Measurements from ENCODE around the gene ZDHHC8.

The ZDHHC8 gene

GRCh38 chr22:20114506-20115475, 16.8 kb upstream of the ZDHHC8 start:
- Histone ChIP-seq H3K27ac (replicated peaks) (peak overlapping the region; percentile 90), H3K4me3 (replicated peaks; ENCODE audit: insufficient read depth, low read length) (no peak overlapping the region)
- TF ChIP-seq POLR2AphosphoS5 (IDR thresholded peaks at IDR 0.05; ENCODE audit: low read depth) (peak; percentile 13; the same call in 1 of the 2 replicates), GABPA (IDR thresholded peaks at IDR 0.05; ENCODE audit: low read depth) (no peak)

GRCh38 chr22:20115691-20116375, 15.8 kb upstream of the ZDHHC8 start, which contains the start of gene RANBP1:
RANBP1 (plus strand) TSS chr22:20116104; CDS start chr22:20116185, 81 bp downstream.
- Histone ChIP-seq H3K4me3 (replicated peaks; ENCODE audit: insufficient read depth, low read length) (peak within 1 kb of the TSS; percentile 98), H3K27me3 (ENCODE audit: insufficient read depth, poor library complexity, severe bottlenecking) (no peaks in the 10 kb centered on the region), H3K27ac (replicated peaks) (peak within 1 kb of the TSS; percentile 90)
- DNase-seq (ENCODE audit: low read depth in 1 of 2, low spot score in 1 of 2) = no peak
- TF ChIP-seq POLR2AphosphoS5 (IDR thresholded peaks at IDR 0.05; ENCODE audit: low read depth) = 0 out of 2 replicates have a peak, but pooled peaks have one; percentile 10
- no peak for TF ChIP-seq REST (IDR thresholded peaks at IDR 0.05; ENCODE audit: insufficient replicate concordance, low read depth)
- TF ChIP-seq GABPA (IDR thresholded peaks at IDR 0.05; ENCODE audit: low read depth) = no peak
- no peak for TF ChIP-seq CTCF (IDR thresholded peaks at IDR 0.05; ENCODE audit: insufficient read depth, low read length)

More at GRCh38 chr22:20114506-20115475, 16.8 kb upstream of the ZDHHC8 start:
- no peak for DNase-seq (ENCODE audit: low read depth in 1 of 2, low spot score in 1 of 2)
- no peaks in the 10 kb centered on the region for H3K27me3 ChIP-seq (ENCODE audit: insufficient read depth, poor library complexity, severe bottlenecking)

GRCh38 chr22:20116376-20116950, 15.1 kb upstream of the ZDHHC8 start:
- Histone ChIP-seq H3K27me3 (ENCODE audit: insufficient read depth, poor library complexity, severe bottlenecking) (no peaks in the 10 kb centered on the region), H3K27ac (replicated peaks) (peak overlapping the region; percentile 90), H3K4me3 (replicated peaks; ENCODE audit: insufficient read depth, low read length) (peak overlapping the region; percentile 98)
- TF ChIP-seq REST (IDR thresholded peaks at IDR 0.05; ENCODE audit: insufficient replicate concordance, low read depth) = no peak
- TF ChIP-seq POLR2AphosphoS5 (IDR thresholded peaks at IDR 0.05; ENCODE audit: low read depth) = peak; percentile 6; the same call in 1 of the 2 replicates
- peak in 1 of 2 experiments; percentile 47 for DNase-seq (ENCODE audit: low read depth in 1 of 2, low spot score in 1 of 2)

GRCh38 chr22:20116951-20117632, 14.5 kb upstream of the ZDHHC8 start, which contains the start of gene TRMT2A:
TRMT2A (minus strand) TSS chr22:20117226; CDS start chr22:20116906, 320 bp downstream.
- peak; percentile 96 to 98 for DNase-seq (ENCODE audit: low read depth in 1 of 2, low spot score in 1 of 2)
- Histone ChIP-seq H3K27ac (replicated peaks) (peak within 1 kb of the TSS; percentile 90), H3K27me3 (ENCODE audit: insufficient read depth, poor library complexity, severe bottlenecking) (no peaks in the 10 kb centered on the region), H3K4me3 (replicated peaks; ENCODE audit: insufficient read depth, low read length) (peak within 1 kb of the TSS; percentile 98)
- TF ChIP-seq GABPA (IDR thresholded peaks at IDR 0.05; ENCODE audit: low read depth) (peak; percentile 79), REST (IDR thresholded peaks at IDR 0.05; ENCODE audit: insufficient replicate concordance, low read depth) (no peak), POLR2AphosphoS5 (IDR thresholded peaks at IDR 0.05; ENCODE audit: low read depth) (peak; percentile 4), CTCF (IDR thresholded peaks at IDR 0.05; ENCODE audit: insufficient read depth, low read length) (no peak), SPI1 (IDR thresholded peaks at IDR 0.05; ENCODE audit: borderline replicate concordance, low read depth) (peak; percentile 78; the same call in 1 of the 2 replicates)

Data from HL-60 (cell line).